HG03457 (cell line): ENCODE data around the gene L3MBTL1.

Source experiments
- ATAC-seq: cut with Tn5 transposase; IDR thresholded peaks from one replicate; pipeline ENCODE4 v1.9.1; 2021; ENCODE audit warnings: moderate number of reproducible peaks; ENCODE audit not compliant: unreplicated experiment

Gene L3MBTL1

DNA sequence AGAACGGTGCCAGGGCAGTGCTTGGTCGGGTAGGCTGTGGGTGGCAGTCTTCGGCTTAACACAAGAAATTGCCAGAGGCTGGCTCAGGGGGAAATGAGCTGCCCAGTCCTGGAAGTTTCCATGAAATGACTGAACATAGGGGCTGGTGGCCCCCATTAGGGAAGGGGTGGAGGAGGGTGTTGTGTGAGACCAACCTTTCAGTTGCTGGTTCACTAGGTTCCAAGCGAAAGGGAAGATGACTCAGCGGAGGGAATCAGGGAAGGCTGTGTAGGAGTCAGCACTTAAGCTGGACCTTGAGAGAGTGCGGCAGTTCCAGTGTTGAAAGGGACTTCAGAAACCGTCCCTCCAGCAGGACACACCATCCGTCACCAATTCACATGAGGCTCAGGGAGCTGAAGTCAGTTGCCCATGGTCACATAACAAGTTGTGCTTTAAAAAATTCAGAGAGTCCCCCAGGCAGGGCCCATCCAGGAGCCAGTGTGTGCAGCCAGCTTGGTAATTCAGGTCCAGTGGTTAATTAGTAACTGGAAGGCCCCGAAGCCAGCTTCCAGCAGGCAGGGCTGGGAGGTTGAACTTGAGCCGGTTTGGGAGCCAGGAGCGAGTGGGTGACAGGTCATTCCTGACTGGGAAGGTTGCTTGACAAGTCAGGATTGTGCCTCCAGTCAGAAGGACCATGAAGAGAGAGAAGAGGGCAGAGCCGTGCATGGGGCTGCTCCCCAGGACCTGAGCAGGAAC lies 51.1 kb downstream of the L3MBTL1 start, which contains the start of gene SGK2:
TSS of gene SGK2 (plus strand) at position 616 of the 735 bp plus-strand sequence. CDS start 7,469 bp downstream, outside the sequence.
- ATAC-seq = no peak

DNA sequence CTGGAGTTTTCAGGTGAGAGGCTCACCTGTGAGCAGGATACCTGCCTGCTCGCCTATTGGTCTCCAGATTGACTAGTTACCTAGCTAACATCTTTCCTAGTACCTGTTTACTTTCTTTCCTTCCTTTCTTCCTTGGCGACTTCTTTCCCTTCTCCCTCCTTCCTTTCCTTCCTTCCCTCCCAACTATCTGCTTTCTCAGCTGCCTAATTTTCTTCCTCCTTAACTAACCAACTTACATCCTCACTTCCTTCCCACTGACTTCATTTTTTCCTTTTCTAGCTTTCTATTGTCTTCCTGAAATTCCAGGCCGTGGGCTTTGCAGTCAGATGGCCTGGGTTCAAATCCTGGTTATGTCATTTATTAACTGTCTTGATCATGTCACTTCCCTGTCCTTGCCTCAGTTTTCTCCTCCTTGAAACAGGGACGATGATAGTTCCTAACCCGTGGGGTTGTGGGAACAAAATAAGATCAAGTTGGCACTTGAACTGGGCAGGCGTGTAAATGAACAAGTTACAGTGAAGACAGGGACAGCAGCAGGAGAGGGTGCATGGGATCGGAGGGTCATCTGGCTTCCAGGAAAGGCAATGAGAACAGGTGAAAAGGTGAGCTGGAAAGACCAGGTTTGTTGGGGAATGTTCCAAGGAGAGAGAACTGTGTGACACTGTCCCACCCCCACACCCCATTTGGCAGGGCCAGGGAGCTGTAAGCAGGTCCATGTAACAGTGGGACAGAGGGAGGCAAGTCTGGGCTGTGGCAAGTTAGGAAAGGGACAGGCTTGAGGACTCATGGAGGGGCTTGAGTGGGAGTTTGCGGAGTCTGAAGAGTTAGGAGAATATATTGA lies 51.9 kb downstream of the L3MBTL1 start:
- ATAC-seq = no peak

DNA sequence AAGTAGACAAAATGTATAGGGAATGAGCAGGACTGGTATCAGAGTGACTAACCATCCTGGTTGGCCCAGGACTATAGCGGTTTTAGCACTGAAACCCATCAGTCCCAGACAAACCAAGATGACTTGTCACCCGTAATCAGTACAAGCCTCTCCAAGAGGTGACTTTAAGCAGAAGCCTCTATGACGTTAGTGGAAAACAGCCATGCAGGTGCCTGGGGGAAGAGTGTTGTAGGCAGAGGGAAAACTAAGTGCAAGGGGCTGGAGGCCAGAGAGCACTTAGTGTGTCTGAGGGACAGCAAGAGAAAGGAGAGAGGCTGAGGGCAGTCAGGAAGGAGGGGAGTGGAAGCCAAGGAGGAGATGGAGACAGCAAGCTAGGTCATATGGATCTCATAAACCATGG lies 53.5 kb downstream of the L3MBTL1 start:
- ATAC-seq = no peak

DNA sequence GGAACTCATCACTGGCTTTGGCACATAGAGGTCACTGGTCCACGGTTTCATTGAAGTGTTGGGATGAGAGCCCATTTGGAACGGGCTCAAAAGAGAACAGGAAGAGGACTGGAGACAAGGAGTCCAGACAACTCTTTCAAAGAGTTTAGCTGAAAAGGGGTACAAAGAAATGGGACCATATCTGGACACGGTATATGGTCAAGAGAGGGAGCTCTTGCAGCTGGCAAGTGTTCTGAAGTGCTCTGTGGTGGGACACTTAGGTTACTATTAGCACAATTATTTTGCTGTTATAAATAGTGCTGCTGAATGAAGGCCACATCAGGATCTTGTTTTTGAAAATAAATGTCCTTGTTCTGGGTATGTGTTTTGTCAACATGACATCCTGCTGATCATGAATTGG lies 55.9 kb downstream of the L3MBTL1 start:
- no peak for ATAC-seq

DNA sequence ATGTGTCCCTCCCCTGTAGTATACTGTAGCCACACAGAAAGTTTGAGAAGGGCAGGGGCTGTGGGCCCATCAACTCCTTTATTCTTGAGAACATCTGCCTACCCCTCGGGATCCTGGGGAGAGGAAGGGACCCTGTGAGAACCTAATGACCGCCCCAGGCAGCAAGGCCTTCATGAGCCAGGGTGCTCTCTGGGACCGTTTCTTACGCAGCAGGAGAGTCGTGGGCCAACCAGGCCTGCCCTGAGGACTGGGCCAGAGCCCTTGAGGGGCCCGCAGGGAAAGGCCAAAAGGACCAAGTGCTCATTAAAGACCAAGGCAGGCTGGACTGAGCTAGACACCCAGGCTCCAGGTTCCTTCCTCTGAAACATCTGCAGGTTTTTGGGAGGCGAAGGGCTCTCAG lies 56.5 kb downstream of the L3MBTL1 start:
- ATAC-seq = no peak

DNA sequence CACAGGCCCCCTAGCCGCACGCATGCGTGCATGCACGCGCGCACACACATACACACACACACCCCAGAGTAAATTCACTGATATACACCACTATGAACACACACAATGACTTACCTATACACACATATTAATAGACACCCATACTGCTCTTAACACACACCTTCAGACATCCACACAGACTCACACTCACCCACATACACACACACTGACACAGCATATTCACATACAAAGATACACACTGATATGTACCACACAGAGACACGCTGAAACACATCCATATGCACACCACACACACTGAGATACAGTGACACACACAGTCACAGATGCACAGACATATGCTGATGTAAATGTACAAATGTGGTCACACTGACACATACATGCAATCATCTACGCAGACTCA lies 57.0 kb downstream of the L3MBTL1 start:
- no peak for ATAC-seq

DNA sequence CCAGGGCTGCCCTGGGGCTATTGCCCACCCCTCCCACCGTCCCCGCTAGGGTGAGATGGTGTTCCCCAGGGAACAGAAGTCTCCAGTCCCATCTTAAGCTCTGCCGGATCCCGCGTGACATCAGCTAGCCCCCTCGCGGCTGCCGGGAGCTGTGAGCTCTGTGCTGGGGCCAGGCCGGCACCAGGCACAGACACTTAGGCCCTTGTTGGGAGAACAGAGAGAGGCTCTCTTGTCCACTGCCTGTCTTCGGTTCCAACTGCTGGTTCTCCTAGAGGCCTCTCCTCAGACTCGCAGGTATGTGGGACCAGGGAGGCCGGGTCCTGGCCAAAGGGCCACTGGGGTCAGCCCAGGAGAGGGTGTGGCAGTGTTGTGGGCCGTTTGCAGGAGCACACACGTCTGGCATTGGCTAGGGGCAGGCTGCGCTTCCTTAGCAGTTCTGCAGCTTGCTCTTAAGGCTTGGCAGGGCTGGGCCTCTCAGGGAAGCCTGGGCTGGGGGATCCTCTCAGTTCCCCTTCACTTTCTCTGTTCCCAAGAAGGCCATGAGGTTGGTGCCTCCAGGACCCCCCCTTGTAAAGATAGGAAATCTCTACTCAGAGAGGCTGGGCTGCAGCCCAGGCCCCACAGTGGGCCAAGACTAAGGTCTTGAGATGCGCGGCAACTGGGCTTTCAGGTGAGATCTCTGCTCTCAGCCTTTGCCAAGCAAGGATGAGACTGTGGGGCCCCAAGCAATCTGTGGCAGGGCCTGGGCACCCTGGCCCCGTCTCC lies 57.7 kb downstream of the L3MBTL1 start:
- no peak for ATAC-seq

DNA sequence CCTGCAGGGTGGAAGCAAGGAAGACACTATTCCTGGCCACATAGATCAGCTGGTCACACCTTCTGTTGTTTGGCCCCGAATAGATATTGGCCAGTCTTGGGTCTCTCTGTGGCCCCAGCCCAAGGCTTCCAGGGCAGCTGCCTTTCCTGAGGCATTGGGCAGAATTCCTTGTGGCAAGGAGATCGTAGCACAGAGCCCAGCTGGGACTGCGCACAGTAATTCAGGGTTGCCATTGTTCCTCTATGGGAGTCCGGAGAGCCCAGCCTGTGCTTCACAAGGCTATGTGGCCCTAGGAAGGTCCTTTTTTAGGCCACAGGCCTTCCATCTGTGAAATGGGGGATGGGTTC lies 58.2 kb downstream of the L3MBTL1 start:
- ATAC-seq = no peak

DNA sequence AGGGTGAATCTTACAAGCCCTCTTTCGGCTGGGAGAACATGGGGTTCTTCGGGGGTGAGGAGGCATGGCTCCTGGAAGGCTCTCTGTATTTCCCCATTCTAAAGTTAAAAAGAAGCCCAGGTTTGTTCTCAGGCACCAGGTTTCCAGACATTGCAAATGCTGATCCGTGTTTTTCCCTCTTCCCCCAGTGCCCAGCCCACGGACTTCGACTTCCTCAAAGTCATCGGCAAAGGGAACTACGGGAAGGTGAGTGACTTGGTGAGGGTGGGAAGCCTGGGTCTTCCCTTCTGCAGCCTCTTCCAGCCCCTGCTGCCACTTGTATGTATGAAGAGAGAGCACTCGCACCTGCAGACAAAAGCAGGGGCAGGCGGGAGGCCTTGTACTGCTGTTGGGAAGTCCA lies 60.0 kb downstream of the L3MBTL1 start:
- no peak for ATAC-seq

DNA sequence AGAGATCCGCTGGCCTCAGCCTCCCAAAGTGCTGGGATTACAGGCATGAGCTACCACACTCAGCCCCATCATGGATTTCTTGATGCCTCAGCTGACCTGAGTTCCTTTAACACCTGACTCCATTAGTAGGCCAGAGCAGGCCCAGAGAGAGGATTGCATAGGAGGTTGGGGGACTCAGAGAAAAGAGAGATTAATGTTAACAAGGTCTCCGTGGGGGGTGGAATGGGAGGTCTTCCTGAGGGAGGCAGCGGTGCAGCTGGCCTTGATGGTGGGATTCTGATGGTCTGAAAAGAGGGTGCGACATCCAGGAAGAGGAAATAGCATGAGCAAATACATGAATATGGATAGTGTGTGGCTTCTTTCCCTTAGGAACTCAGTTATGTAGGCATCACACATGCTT lies 61.2 kb downstream of the L3MBTL1 start:
- ATAC-seq = no peak

DNA sequence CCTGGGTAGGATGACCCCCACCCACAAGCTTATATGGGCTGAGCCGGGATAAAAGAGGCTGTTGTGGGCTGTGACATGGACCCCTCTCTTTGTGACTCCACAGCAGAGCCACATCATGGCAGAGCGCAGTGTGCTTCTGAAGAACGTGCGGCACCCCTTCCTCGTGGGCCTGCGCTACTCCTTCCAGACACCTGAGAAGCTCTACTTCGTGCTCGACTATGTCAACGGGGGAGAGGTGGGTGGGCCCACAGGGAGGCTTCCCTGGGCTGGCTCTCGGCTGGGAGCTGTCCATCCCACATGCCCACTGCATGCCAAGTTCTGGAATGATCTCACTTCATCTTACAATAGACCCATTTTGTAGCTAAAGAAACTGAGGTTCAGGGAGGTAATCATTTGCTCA lies 61.8 kb downstream of the L3MBTL1 start:
- ATAC-seq = no peak

DNA sequence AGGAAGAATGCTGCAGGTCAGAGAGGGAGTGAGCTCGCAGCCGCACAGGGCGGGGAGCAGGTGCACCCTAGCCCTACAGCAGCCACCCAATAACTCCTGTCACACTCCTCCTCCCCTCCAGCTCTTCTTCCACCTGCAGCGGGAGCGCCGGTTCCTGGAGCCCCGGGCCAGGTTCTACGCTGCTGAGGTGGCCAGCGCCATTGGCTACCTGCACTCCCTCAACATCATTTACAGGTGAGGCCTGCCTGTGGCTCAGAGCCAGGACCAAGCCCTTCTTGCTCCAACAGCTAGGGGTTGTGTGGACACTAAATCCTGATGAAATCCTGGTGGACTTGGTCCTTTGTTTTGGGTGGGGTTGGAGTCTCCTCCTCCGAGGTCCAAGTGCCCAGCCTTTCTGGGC lies 63.0 kb downstream of the L3MBTL1 start:
- no peak for ATAC-seq

DNA sequence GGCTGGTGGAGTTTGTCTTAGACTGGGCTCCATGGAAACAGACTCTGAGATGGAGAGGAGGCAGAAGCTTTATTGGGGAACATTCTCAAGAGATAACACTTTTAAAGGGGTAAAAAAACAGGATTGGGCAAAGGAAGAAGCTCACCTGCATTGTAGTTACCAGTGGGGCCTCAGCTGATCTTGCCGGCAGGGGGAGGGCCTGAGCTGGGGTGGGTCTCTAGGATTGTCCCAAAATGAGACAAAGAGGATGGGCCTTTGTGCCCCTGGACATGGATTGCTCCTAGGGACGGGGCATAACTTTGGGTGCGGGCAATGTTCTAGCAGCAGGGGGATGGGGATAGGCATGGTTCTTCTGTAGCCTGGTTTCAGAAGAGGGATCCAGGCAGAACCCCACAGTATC lies 63.8 kb downstream of the L3MBTL1 start:
- ATAC-seq = no peak

DNA sequence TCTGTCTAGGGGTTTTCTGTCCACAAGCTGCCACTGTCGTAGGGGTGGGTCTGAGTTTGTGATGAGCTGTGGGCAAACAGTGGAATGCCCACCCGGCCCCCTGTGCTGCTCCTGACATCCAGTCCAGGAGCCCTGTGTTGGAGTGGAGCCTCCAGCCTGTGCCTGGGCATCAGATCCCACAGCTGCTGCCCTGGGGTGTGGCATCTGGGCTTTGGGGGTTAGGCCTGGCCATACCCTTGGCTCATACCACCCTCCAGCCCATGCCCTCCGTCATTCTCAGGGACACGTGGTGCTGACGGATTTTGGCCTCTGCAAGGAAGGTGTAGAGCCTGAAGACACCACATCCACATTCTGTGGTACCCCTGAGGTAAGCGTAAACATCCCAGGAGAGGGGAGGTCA lies 64.3 kb downstream of the L3MBTL1 start:
- ATAC-seq = no peak

DNA sequence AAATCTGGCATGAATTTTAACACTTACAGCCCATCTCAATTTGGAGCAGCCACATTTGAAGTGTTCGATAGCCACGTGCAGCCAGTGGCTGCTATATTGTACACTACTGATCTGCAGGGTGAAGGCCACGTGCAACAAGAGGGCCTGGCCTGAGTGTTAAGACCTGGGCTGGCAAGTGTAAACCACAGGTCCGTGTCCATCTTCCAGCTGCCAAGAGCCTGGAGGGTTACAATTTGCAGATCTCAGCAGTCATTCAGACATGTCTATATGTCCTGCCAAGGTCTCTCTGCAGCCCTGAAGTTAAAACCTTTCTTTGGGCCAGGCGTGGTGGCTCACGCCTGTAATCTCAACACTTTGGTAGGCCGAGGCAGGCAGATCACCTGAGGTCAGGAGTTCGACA lies 65.4 kb downstream of the L3MBTL1 start:
- ATAC-seq = no peak

DNA sequence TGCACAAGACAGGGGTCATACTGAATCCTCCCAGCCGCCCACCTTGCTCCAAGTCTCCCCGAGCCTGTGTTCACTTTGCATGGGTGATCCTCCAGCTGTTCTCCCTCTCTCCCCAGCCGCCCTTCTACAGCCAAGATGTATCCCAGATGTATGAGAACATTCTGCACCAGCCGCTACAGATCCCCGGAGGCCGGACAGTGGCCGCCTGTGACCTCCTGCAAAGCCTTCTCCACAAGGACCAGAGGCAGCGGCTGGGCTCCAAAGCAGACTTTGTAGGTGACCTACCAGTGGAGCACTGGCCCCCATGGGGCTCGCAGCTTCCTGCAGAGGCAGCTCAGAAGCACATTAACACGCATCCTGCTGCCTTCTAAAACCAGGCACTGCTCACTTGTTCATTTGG lies 68.6 kb downstream of the L3MBTL1 start:
- ATAC-seq = no peak

DNA sequence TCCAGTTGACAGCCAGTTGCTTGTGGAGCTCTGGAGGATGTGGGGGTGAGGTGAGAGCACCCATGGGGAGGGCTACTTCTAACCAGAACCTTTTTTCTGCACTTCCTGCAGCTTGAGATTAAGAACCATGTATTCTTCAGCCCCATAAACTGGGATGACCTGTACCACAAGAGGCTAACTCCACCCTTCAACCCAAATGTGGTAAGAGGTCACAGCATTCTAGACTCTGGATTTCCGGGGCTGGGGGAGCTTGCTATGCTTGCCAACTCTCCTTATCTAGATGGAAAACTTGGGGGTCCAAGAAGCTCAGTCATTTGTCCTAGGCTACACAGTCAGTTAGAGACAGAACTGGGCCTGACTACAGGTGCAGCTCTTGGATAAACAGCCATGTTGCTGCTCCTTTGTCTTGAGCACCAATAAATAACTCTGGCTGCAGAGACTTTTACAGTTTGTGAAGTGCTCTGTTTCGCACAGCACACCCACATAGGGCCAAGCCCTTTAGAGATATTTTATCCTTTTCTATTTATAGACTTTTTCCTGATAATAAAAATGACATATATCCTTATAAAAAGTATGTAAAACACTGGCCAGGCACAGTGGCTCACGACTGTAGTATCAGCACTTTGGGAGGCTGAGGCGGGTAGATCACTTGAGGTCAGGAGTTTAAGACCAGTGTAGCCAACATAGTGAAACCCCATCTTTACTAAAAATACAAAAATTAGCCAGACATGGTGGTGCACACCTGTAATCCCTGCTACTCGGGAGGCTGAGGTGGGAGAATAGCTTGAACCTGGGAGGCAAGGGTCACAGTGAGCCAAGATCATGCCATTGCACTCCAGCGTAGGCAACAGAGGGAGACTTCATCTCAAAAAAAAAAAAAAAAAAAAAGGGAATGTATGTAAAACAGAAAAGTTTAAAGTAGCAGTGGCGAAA lies 72.6 kb downstream of the L3MBTL1 start:
- ATAC-seq = no peak

DNA sequence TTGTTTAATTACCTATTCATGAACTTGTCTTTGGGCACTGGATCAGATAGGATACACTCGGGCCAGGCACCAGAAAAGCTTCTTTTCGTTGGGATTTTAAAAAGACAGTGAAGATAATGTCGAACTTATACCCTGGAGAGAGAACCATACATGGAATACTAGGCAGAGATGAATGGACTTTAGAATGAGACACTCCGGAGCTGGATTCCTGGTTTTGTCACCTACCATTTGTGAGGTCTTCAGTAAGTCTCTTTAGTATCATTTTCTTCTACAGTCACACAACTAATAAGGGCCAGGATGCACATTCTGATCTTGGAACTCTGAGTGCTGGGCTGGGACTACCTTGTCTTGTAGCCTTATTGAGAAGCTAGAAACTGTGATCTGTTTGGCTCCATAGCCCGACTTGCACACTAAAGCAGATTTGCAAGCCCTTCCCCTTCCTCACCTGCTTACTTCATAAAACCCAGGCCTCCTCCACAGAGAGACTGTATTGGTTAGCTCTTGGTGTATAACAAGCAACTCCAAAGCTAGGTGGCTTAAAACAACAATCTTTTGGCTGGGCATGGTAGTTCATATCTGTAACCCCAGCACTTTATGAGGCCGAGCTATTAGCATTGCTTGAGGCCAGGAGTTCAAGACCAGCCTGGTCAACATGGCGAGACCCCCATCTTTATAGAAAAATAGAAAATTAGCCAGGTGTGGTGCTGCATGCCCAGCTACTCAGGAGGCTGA lies 75.8 kb downstream of the L3MBTL1 start:
- no peak for ATAC-seq

DNA sequence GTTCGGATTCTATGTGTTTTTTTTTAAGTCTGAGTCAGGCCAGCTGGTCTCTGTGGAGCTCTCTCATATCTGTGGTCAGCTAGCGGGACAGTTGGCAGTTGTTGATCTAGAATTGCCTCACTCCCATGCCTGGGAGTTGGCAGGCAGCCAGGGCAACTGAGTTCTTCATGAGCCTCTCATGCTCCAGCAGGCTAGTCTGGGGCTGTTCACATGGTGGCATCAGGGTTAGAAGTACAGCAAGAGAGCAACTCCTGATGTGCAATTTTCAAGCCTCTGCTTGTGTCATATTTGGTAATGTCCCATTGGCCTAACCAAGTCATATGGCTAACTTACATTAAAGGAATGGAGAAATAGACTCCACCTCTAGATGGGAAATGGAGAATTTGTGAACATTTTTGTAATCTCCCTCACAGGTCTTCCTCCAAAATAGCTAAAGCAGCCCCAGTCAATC lies 76.5 kb downstream of the L3MBTL1 start:
- ATAC-seq = no peak
